CD14-positive monocyte (primary cell): Measurements from ENCODE around the gene ARHGEF1. TPM values are rescaled to one million over a fixed set of nuclear protein-coding genes. Genes with fewer than 3 reads are reported as not detected.

Source experiments
- DNase-seq, 3 donors: peaks; one replicate each; pipeline ENCODE4 v3.0.0-alpha.2; 2011 to 2022
- H2AFZ ChIP-seq: 2 replicates; pipeline ENCODE4 v1.6.0; 2012; ENCODE audit warnings: mild to moderate bottlenecking, low read depth, low read length, inconsistent platforms; ENCODE audit not compliant: insufficient read depth, poor library complexity, severe bottlenecking
- H3K27ac ChIP-seq, 2 donors: 1 replicate in 1 of 2; 2 replicates in 1 of 2; pipeline ENCODE4 v1.5.1; 2012 to 2013; ENCODE audit warnings: low read length in 2 of 2, control low read depth in 1 of 2, inconsistent platforms in 1 of 2, low read depth in 1 of 2, mild to moderate bottlenecking in 1 of 2
- H3K27me3 ChIP-seq, 2 donors: one replicate each; pipeline versions ENCODE4 v1.6.0 to v1.6.1; 2011 to 2013; ENCODE audit warnings: low read length in 2 of 2; ENCODE audit not compliant: control insufficient read depth in 2 of 2, insufficient read depth in 2 of 2
- H3K36me3 ChIP-seq, 2 donors: replicated peaks in 1 of 2; 1 replicate in 1 of 2; 2 replicates in 1 of 2; pipeline versions ENCODE4 v1.5.1 to v1.6.1; 2012 to 2013; ENCODE audit warnings: low read length in 2 of 2, control low read depth in 1 of 2, inconsistent platforms in 1 of 2, mild to moderate bottlenecking in 1 of 2; ENCODE audit not compliant: insufficient read depth in 2 of 2, control insufficient read depth in 1 of 2
- H3K4me1 ChIP-seq, 2 donors: 1 replicate in 1 of 2; 2 replicates in 1 of 2; pipeline versions ENCODE4 v1.5.1 to v1.6.1; 2012 to 2013; ENCODE audit warnings: low read length in 2 of 2, control low read depth in 1 of 2, inconsistent platforms in 1 of 2, mild to moderate bottlenecking in 1 of 2, moderate library complexity in 1 of 2; ENCODE audit not compliant: insufficient read depth in 2 of 2, control insufficient read depth in 1 of 2
- H3K4me2 ChIP-seq: replicated peaks from 2 replicates; pipeline ENCODE3; 2012; ENCODE audit warnings: low read length, moderate library complexity, mild to moderate bottlenecking; ENCODE audit not compliant: poor library complexity, severe bottlenecking; ENCODE audit errors: extremely low read depth
- H3K4me3 ChIP-seq, 3 experiments: fragments of 200-600 bp in 1 of 3; sonication (generic) in 1 of 3; replicated peaks in 1 of 3; 1 replicate in 2 of 3; 2 replicates in 1 of 3; pipeline ENCODE4 v1.5.1; 2011 to 2013; ENCODE audit warnings: low read length in 3 of 3, mild to moderate bottlenecking in 3 of 3, control low read depth in 2 of 3, low read depth in 2 of 3, inconsistent platforms in 1 of 3, moderate library complexity in 1 of 3
- H3K79me2 ChIP-seq: 2 replicates; pipeline ENCODE4 v1.6.0; 2012; ENCODE audit warnings: mild to moderate bottlenecking, control low read depth, inconsistent platforms, low read length, moderate library complexity; ENCODE audit not compliant: insufficient read depth
- H3K9ac ChIP-seq: 2 replicates; pipeline ENCODE4 v1.6.0; 2017; ENCODE audit warnings: low read length, mild to moderate bottlenecking; ENCODE audit not compliant: insufficient read depth, poor library complexity, severe bottlenecking
- H3K9me3 ChIP-seq, 2 donors: replicated peaks in 1 of 2; 1 replicate in 1 of 2; 2 replicates in 1 of 2; pipeline versions ENCODE4 v1.5.1 to v1.6.1; 2012 to 2013; ENCODE audit warnings: low read length in 2 of 2, control low read depth in 1 of 2; ENCODE audit not compliant: control insufficient read depth in 1 of 2, insufficient read depth in 1 of 2
- H4K20me1 ChIP-seq: 2 replicates; pipeline ENCODE4 v1.6.0; 2012; ENCODE audit warnings: mild to moderate bottlenecking, low read length, control low read depth, moderate library complexity; ENCODE audit not compliant: insufficient read depth
- H3K27ac Mint-ChIP-seq, 7 donors: one replicate each; pipeline ENCODE4 v1.8.0; 2020; ENCODE audit warnings: mild to moderate bottlenecking in 7 of 7, mixed read lengths in 7 of 7, moderate library complexity in 6 of 7, inconsistent platforms in 2 of 7
- H3K27me3 Mint-ChIP-seq, 3 donors: one replicate each; pipeline ENCODE4 v1.8.0; 2021 to 2022; ENCODE audit warnings: low read depth in 3 of 3, mild to moderate bottlenecking in 3 of 3, mixed read lengths in 3 of 3, moderate library complexity in 3 of 3, inconsistent platforms in 1 of 3
- H3K36me3 Mint-ChIP-seq, 2 donors: one replicate each; pipeline ENCODE4 v1.8.0; 2020; ENCODE audit warnings: mixed read lengths in 2 of 2, inconsistent platforms in 1 of 2, mild to moderate bottlenecking in 1 of 2
- H3K4me1 Mint-ChIP-seq: one replicate; pipeline ENCODE4 v1.8.0; 2020; ENCODE audit warnings: mild to moderate bottlenecking, mixed read lengths
- H3K4me3 Mint-ChIP-seq, 2 donors: one replicate each; pipeline ENCODE4 v1.8.0; 2020; ENCODE audit warnings: mild to moderate bottlenecking in 2 of 2, mixed read lengths in 2 of 2, moderate library complexity in 1 of 2
- H3K9me3 Mint-ChIP-seq, 7 donors: one replicate each; pipeline ENCODE4 v1.8.0; 2020 to 2022; ENCODE audit warnings: mixed read lengths in 7 of 7, mild to moderate bottlenecking in 6 of 7, moderate library complexity in 6 of 7, inconsistent platforms in 2 of 7
- WGBS: methylation state at CpG from one replicate; pipeline ENCODE4 v1.1.5; 2013; ENCODE audit warnings: missing lambda C conversion rate; ENCODE audit not compliant: insufficient coverage; 5-methylcytosine and 5-hydroxymethylcytosine counted together
- intact Hi-C, 2 donors: fragments of 100-400 bp; cut with micrococcal nuclease; formaldehyde crosslinking; loops; one replicate each; pipeline versions ENCODE4 v1.15.0 to v1.15.1; 2023
- polyA plus RNA-seq, 3 donors: library from polyadenylated mRNA; depleted of rRNA in 1 of 3; unstranded in 2 of 3; stranded (reverse) in 1 of 3; fragments of 300-500 nt in 2 of 3; fragments of >200 nt in 1 of 3; fragmentation: Illumina TruSeq in 2 of 3; gene quantifications; 1 replicate in 2 of 3; 2 replicates in 1 of 3; pipeline ENCODE4 v1.2.3, GENCODE V29; 2012 to 2021
- TF ChIP-seq, protein P1 (sequence below): fragments of 200-600 bp; IDR thresholded peaks from one replicate; pipeline ENCODE4 v1.8.0; 2022; ENCODE audit warnings: antibody characterized with exemption, mild to moderate bottlenecking

ARHGEF1 gene
- polyA plus RNA-seq, 3 donors: 82.8 to 622 (median 95.5) TPM

DNA sequence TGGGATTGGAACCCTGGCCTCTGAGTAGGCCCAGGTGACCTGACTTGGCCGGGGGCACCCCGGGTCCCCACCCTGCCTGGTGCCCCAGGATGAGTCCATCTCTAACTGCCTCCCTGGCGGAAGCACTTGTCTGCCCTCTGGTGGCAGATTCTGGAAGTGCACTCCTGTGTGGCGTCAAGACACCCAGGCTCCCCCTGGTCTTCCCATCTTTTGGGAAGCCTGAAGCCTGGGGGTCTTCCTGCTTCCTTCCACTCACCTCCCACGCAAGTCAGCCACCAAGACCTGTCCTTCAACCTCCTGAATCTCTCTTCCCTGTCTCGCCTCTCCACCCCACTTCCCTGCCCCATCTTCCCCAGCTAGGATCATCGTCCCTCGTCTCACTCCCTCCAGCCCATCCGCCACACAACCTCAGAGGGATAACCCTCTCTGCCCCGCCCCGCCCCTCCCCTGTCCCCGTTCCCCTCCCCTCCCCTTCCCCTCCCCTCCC is 68.7 kb downstream of the ARHGEF1 start:
- no peak overlapping the region for H3K27ac ChIP-seq
- peak overlapping the region in 1 of 2 donors; percentile 37 for H3K4me3 Mint-ChIP-seq
- no peaks in the 10 kb centered on the region for H4K20me1 ChIP-seq
- 4% methylated on average over 5 of the region's 12 CpGs for whole genome bisulfite sequencing
- H3K79me2 ChIP-seq: no peaks in the 10 kb centered on the region
- H3K4me1 ChIP-seq: no peaks in the 10 kb centered on the region
- peak overlapping the region in 1 of 7 donors; percentile 66 for H3K27ac Mint-ChIP-seq
- H3K4me2 ChIP-seq: no peak overlapping the region
- H3K27me3 Mint-ChIP-seq: peaks cover 0 to 5% (median 4%) of the 10 kb centered on the region in 3 donors
- TF ChIP-seq, protein P1, sequence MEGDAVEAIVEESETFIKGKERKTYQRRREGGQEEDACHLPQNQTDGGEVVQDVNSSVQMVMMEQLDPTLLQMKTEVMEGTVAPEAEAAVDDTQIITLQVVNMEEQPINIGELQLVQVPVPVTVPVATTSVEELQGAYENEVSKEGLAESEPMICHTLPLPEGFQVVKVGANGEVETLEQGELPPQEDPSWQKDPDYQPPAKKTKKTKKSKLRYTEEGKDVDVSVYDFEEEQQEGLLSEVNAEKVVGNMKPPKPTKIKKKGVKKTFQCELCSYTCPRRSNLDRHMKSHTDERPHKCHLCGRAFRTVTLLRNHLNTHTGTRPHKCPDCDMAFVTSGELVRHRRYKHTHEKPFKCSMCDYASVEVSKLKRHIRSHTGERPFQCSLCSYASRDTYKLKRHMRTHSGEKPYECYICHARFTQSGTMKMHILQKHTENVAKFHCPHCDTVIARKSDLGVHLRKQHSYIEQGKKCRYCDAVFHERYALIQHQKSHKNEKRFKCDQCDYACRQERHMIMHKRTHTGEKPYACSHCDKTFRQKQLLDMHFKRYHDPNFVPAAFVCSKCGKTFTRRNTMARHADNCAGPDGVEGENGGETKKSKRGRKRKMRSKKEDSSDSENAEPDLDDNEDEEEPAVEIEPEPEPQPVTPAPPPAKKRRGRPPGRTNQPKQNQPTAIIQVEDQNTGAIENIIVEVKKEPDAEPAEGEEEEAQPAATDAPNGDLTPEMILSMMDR: peak; percentile 99
- peaks cover 0 to 2% (median 0%) of the 10 kb centered on the region in 7 donors for H3K9me3 Mint-ChIP-seq
- H3K4me3 ChIP-seq: no peak overlapping the region
- no peaks in the 10 kb centered on the region for H3K27me3 ChIP-seq
- peaks cover 0 to 16% of the 10 kb centered on the region in 2 donors for H3K36me3 ChIP-seq
- no peaks in the 10 kb centered on the region for H3K9me3 ChIP-seq
- H3K9ac ChIP-seq: no peak overlapping the region
- H3K36me3 Mint-ChIP-seq: peaks cover 11 to 17% of the 10 kb centered on the region in 2 donors
- DNase-seq: peak; percentile 56 to 67 (median 62)
- intact Hi-C loops: loop anchor here in 1 of 2 donors (5.0 kb wide), 1 partner anchor 79 kb away; no protein-coding TSS in a partner anchor
- peak overlapping the region; percentile 27 for H2AFZ ChIP-seq
- peaks cover 2% of the 10 kb centered on the region for H3K4me1 Mint-ChIP-seq

DNA sequence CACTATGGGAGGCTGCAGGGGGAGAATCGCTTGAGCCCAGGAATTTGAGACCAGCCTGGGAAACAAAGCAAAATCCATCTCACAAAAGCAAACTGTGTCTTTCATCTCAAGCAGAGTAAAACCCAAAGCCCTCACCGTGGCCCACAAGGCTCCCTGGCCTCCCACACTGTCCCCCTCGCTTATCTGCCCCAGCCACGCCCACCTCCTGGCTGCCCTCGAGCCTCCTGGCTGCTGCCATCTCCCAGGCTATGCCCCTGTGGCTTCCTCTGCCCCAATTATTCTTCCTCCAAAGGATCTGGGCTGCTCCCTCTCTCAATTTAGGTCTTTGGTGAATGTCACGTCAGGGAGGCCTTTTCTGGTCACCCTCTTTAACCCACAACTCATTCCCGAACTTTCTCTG is 72.5 kb downstream of the ARHGEF1 start:
- Histone ChIP-seq H3K36me3 (peaks cover 0 to 16% of the 10 kb centered on the region in 2 donors), H3K4me1 (peaks cover 17 to 25% of the 10 kb centered on the region in 2 donors), H2AFZ (no peak overlapping the region), H4K20me1 (peaks cover 4% of the 10 kb centered on the region), H3K79me2 (no peaks in the 10 kb centered on the region), H3K9ac (no peak overlapping the region), H3K27ac (no peak overlapping the region), H3K4me2 (no peak overlapping the region), H3K27me3 (no peaks in the 10 kb centered on the region), H3K9me3 (no peaks in the 10 kb centered on the region), H3K4me3 (no peak overlapping the region)
- intact Hi-C loops: loop anchor here (5.0 kb wide), 2 partner anchors 73 to 93 kb away; partner anchors contain the start of genes RPS19 (in 2 of the 2) and ARHGEF1 (in 1 of the 2)
- peaks cover 0 to 2% (median 0%) of the 10 kb centered on the region in 7 donors for H3K9me3 Mint-ChIP-seq
- 82% methylated on average over 5 of the region's 7 CpGs for WGBS
- TF ChIP-seq, protein P1: no peak
- DNase-seq: no peak
- peaks cover 17 to 24% of the 10 kb centered on the region in 2 donors for H3K36me3 Mint-ChIP-seq
- peaks cover 21% of the 10 kb centered on the region for H3K4me1 Mint-ChIP-seq
- H3K27ac Mint-ChIP-seq: peak overlapping the region in 1 of 7 donors; percentile 14
- peaks cover 0 to 7% (median 4%) of the 10 kb centered on the region in 3 donors for H3K27me3 Mint-ChIP-seq
- no peak overlapping the region for H3K4me3 Mint-ChIP-seq
